OCI-LY3 (cell line): ENCODE results near the gene PEX26.
"Not testable (repeated sequence)": the region's sequence is repeated elsewhere in the genome, so short reads cannot be mapped to it uniquely, and the experiment has no call there.

ENCODE experiments used
- H2AFZ ChIP-seq: fragments of 200-600, 300-600 bp; shearing (Covaris generic); 2 replicates; pipeline ENCODE4 v1.6.0; 2014; ENCODE audit warnings: antibody characterized with exemption, low read depth, low read length
- H3K27ac ChIP-seq: fragments of 200-600, 300-600 bp; sonication (generic); 2 replicates; pipeline ENCODE4 v1.5.1; 2014; ENCODE audit warnings: mild to moderate bottlenecking, low read length, moderate library complexity, mixed read lengths
- H3K27me3 ChIP-seq: fragments of 200-600, 300-600 bp; sonication (generic); 2 replicates; pipeline ENCODE4 v1.6.1; 2014; ENCODE audit warnings: low read depth, low read length, mixed read lengths
- H3K36me3 ChIP-seq: fragments of 200-600, 300-600 bp; sonication (generic); replicated peaks from 2 replicates; pipeline ENCODE3; 2014; ENCODE audit warnings: low read depth, low read length, mixed read lengths
- H3K4me1 ChIP-seq: fragments of 300-600, 200-600 bp; sonication (generic); 2 replicates; pipeline ENCODE4 v1.6.1; 2014; ENCODE audit warnings: low read length, mixed read lengths
- H3K4me2 ChIP-seq: fragments of 200-600, 300-600 bp; sonication (generic); 2 replicates; pipeline ENCODE4 v1.6.1; 2014; ENCODE audit warnings: low read length, mixed read lengths
- H3K4me3 ChIP-seq: fragments of 300-600, 200-600 bp; sonication (generic); 2 replicates; pipeline ENCODE4 v1.5.1; 2014; ENCODE audit warnings: antibody characterized with exemption, mild to moderate bottlenecking, low read length, moderate library complexity
- H3K79me2 ChIP-seq: fragments of 300-600, 200-600 bp; shearing (Covaris generic); 2 replicates; pipeline ENCODE4 v1.6.1; 2014; ENCODE audit warnings: mild to moderate bottlenecking, low read length, mixed read lengths
- H3K9ac ChIP-seq: fragments of 300-600, 200-600 bp; shearing (Covaris generic); 2 replicates; pipeline ENCODE4 v1.6.0; 2014; ENCODE audit warnings: mild to moderate bottlenecking, low read length, moderate library complexity
- H3K9me3 ChIP-seq: fragments of 200-600, 300-600 bp; shearing (Covaris generic); 2 replicates; pipeline ENCODE4 v1.6.1; 2014; ENCODE audit warnings: low read length, mixed read lengths; ENCODE audit not compliant: insufficient read depth
- H4K20me1 ChIP-seq: fragments of 200-600, 300-600 bp; sonication (generic); 2 replicates; pipeline ENCODE4 v1.6.1; 2016; ENCODE audit warnings: low read length, mixed read lengths; ENCODE audit not compliant: insufficient read depth
- EZH2phosphoT487 ChIP-seq: fragments of 200-600 bp; shearing (Covaris generic); IDR thresholded peaks from 2 replicates; pipeline ENCODE4 v1.6.1; 2018; ENCODE audit warnings: antibody characterized with exemption, mixed run types, low read depth
- TF ChIP-seq, protein P1 (sequence below): fragments of 200-600, 300-600 bp; sonication (generic); IDR thresholded peaks from 2 replicates; pipeline ENCODE4 v1.5.1; 2014; ENCODE audit warnings: antibody characterized with exemption, low read length, low read depth

The PEX26 gene

DNA sequence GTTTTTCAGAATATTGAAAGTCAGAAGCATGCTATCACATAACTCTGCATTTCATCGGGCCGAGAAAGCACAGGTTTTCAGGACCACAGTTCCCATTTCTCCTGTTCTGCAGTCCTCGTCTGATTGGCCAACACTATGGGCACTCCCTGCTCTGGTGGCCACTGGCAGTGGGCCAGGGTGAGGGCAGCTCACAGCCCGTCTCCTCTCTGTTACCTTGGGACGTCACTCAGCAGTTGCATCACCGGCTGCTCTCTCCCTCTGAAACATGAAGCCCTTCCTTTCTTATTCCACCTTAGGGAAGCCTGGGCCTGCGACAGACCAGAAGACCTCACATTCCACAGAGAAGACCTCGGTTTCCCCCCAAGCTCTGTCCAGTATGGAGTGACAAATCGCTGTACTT, 42.0 kb upstream of the PEX26 start:
- H3K4me3 ChIP-seq: no peak overlapping the region
- peaks cover 5% of the 10 kb centered on the region for H3K4me1 ChIP-seq
- no peaks in the 10 kb centered on the region for H3K9me3 ChIP-seq
- no peak overlapping the region for H2AFZ ChIP-seq
- TF ChIP-seq EZH2phosphoT487: no peak
- TF ChIP-seq, protein P1, sequence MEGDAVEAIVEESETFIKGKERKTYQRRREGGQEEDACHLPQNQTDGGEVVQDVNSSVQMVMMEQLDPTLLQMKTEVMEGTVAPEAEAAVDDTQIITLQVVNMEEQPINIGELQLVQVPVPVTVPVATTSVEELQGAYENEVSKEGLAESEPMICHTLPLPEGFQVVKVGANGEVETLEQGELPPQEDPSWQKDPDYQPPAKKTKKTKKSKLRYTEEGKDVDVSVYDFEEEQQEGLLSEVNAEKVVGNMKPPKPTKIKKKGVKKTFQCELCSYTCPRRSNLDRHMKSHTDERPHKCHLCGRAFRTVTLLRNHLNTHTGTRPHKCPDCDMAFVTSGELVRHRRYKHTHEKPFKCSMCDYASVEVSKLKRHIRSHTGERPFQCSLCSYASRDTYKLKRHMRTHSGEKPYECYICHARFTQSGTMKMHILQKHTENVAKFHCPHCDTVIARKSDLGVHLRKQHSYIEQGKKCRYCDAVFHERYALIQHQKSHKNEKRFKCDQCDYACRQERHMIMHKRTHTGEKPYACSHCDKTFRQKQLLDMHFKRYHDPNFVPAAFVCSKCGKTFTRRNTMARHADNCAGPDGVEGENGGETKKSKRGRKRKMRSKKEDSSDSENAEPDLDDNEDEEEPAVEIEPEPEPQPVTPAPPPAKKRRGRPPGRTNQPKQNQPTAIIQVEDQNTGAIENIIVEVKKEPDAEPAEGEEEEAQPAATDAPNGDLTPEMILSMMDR: no peak
- H3K9ac ChIP-seq: no peak overlapping the region
- no peaks in the 10 kb centered on the region for H3K36me3 ChIP-seq
- H3K4me2 ChIP-seq: no peak overlapping the region
- no peak overlapping the region for H3K27ac ChIP-seq
- H3K79me2 ChIP-seq: no peaks in the 10 kb centered on the region
- no peaks in the 10 kb centered on the region for H3K27me3 ChIP-seq
- H4K20me1 ChIP-seq: no peaks in the 10 kb centered on the region

DNA sequence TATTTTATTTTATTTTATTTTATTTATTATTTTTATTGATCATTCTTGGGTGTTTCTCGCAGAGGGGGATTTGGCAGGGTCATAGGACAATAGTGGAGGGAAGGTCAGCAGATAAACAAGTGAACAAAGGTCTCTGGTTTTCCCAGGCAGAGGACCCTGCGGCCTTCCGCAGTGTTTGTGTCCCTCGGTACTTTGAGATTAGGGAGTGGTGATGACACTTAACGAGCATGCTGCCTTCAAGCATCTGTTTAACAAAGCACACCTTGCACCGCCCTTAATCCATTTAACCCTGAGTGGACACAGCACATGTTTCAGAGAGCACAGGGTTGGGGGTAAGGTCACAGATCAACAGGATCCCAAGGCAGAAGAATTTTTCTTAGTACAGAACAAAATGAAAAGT, 36.9 kb upstream of the PEX26 start:
- H3K79me2 ChIP-seq, H3K4me3 ChIP-seq, H3K9ac ChIP-seq, H2AFZ ChIP-seq, H3K9me3 ChIP-seq, H3K4me2 ChIP-seq, H3K27me3 ChIP-seq, H4K20me1 ChIP-seq, H3K36me3 ChIP-seq, H3K27ac ChIP-seq: not testable (repeated sequence)
- peaks cover 17% of the 10 kb centered on the region for H3K4me1 ChIP-seq

GRCh38 chr22:18042685-18043084, 35.1 kb upstream of the PEX26 start:
- peaks cover 6% of the 10 kb centered on the region; the same call in 1 of the 2 replicates for H3K9me3 ChIP-seq
- peaks cover 17% of the 10 kb centered on the region for H3K4me1 ChIP-seq
- no peaks in the 10 kb centered on the region for H3K36me3 ChIP-seq
- H3K9ac ChIP-seq: no peak overlapping the region
- TF ChIP-seq, protein P1: no peak
- TF ChIP-seq EZH2phosphoT487: no peak
- no peak overlapping the region for H3K4me2 ChIP-seq
- H3K27ac ChIP-seq: no peak overlapping the region
- no peaks in the 10 kb centered on the region for H3K79me2 ChIP-seq
- H3K27me3 ChIP-seq: no peaks in the 10 kb centered on the region
- no peak overlapping the region for H2AFZ ChIP-seq
- no peak overlapping the region for H3K4me3 ChIP-seq
- H4K20me1 ChIP-seq: no peaks in the 10 kb centered on the region

DNA sequence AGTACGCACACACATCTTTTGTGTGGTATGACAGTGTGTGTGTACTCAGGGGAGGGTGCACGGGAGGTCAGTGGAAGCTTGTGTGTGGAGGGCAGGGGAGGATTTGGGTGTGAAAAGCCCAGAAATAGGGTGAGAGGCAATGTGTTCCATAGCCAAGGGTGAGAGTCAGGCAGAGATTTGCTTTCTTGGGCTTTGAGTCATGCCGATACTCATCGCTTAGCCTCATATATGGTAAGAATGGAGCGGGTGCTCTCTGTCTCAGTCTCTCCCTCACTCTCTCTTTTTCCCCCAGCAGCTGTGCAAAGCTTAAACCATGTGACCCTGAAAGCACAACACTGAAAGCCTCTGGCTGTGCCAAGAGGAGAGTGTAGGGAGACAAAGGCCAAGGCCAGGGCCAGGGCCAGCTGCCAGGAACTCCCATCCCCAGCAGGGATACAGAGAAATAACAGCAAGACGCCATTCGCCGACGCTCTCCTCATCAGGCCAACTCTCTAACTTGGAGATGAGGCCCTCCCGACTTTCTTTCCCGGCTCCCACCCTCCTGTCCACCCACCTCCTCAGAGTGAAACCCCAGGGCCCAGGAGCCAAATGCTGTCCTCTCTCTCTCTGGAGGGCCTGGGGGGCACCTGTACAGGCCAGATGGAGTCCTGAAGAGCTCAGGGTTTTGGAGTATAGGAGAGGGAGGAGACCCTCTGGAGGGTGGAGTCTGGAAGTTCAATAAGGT, 33.1 kb upstream of the PEX26 start:
- Histone ChIP-seq H3K27me3 (no peaks in the 10 kb centered on the region), H3K27ac (peak overlapping the region; percentile 47), H3K4me2 (peak overlapping the region; percentile 7; the same call in 1 of the 2 replicates), H3K79me2 (no peaks in the 10 kb centered on the region), H4K20me1 (no peaks in the 10 kb centered on the region), H3K4me1 (peaks cover 17% of the 10 kb centered on the region), H3K9ac (no peak overlapping the region; the same call in 1 of the 2 replicates), H2AFZ (peak overlapping the region; percentile 23; the same call in 1 of the 2 replicates), H3K4me3 (no peak overlapping the region), H3K9me3 (peaks cover 6% of the 10 kb centered on the region; the same call in 1 of the 2 replicates), H3K36me3 (no peaks in the 10 kb centered on the region)
- TF ChIP-seq, protein P1: no peak
- TF ChIP-seq EZH2phosphoT487: no peak
